Trophoblast cell (in vitro differentiated cells and primary cell): Measurements from ENCODE around the gene PPP2R2C.

Source experiments
- DNase-seq, 2 donors: peaks; one replicate each; pipeline ENCODE4 v3.0.0-alpha.2; 2016
- H2AFZ ChIP-seq: 2 replicates; pipeline ENCODE4 v1.6.1; 2013; ENCODE audit warnings: low read length, moderate library complexity, mild to moderate bottlenecking; ENCODE audit not compliant: insufficient read depth, poor library complexity
- H2AK5ac ChIP-seq: 2 replicates; pipeline ENCODE4 v1.6.1; 2013; ENCODE audit warnings: mild to moderate bottlenecking, low read length
- H2BK120ac ChIP-seq: 2 replicates; pipeline ENCODE4 v1.6.1; 2013; ENCODE audit warnings: low read length, mild to moderate bottlenecking, moderate library complexity; ENCODE audit not compliant: insufficient read depth, poor library complexity
- H2BK12ac ChIP-seq: 2 replicates; pipeline ENCODE4 v1.6.1; 2013; ENCODE audit warnings: mild to moderate bottlenecking, low read length, moderate library complexity
- H2BK5ac ChIP-seq: 2 replicates; pipeline ENCODE4 v1.6.1; 2013; ENCODE audit warnings: low read length, low read depth, moderate library complexity, mild to moderate bottlenecking; ENCODE audit not compliant: poor library complexity
- H3K14ac ChIP-seq: 2 replicates; pipeline ENCODE4 v1.6.1; 2013; ENCODE audit warnings: mild to moderate bottlenecking, low read length
- H3K18ac ChIP-seq: 2 replicates; pipeline ENCODE4 v1.6.1; 2013; ENCODE audit warnings: mild to moderate bottlenecking, low read length
- H3K23ac ChIP-seq: 2 replicates; pipeline ENCODE4 v1.6.1; 2013; ENCODE audit warnings: low read length
- H3K27ac ChIP-seq: 2 replicates; pipeline ENCODE4 v1.5.1; 2013; ENCODE audit warnings: low read depth, mild to moderate bottlenecking, inconsistent platforms, low read length, moderate library complexity
- H3K27me3 ChIP-seq: 2 replicates; pipeline ENCODE4 v1.6.1; 2013; ENCODE audit warnings: inconsistent platforms, mild to moderate bottlenecking, low read length, moderate library complexity; ENCODE audit not compliant: insufficient read depth
- H3K36me3 ChIP-seq, 2 experiments: 1 replicate in 1 of 2; 2 replicates in 1 of 2; pipeline ENCODE4 v1.6.1; 2013; ENCODE audit warnings: low read length in 2 of 2, mild to moderate bottlenecking in 2 of 2, moderate library complexity in 1 of 2; ENCODE audit not compliant: insufficient read depth in 2 of 2, control insufficient read depth in 1 of 2
- H3K4ac ChIP-seq: 2 replicates; pipeline ENCODE4 v1.6.1; 2013; ENCODE audit warnings: low read depth, mild to moderate bottlenecking, low read length, moderate library complexity
- H3K4me1 ChIP-seq, 2 experiments: 1 replicate in 1 of 2; 2 replicates in 1 of 2; pipeline ENCODE4 v1.6.1; 2013; ENCODE audit warnings: low read length in 2 of 2, mild to moderate bottlenecking in 2 of 2, moderate library complexity in 1 of 2; ENCODE audit not compliant: insufficient read depth in 2 of 2, control insufficient read depth in 1 of 2
- H3K4me2 ChIP-seq: 2 replicates; pipeline ENCODE4 v1.6.1; 2013; ENCODE audit warnings: inconsistent platforms, mild to moderate bottlenecking, low read length, moderate library complexity
- H3K4me3 ChIP-seq: 2 replicates; pipeline ENCODE4 v1.5.1; 2013; ENCODE audit warnings: mild to moderate bottlenecking, low read depth, low read length, inconsistent platforms
- H3K79me1 ChIP-seq: one replicate; pipeline ENCODE4 v1.6.1; 2013; ENCODE audit warnings: low read length
- H3K79me2 ChIP-seq: 2 replicates; pipeline ENCODE4 v1.6.1; 2013; ENCODE audit warnings: low read length, mild to moderate bottlenecking; ENCODE audit not compliant: control insufficient read depth, insufficient read depth, poor library complexity
- H3K9ac ChIP-seq: 2 replicates; pipeline ENCODE4 v1.6.1; 2013; ENCODE audit warnings: mild to moderate bottlenecking, low read length
- H3K9me3 ChIP-seq: 2 replicates; pipeline ENCODE4 v1.6.1; 2013; ENCODE audit warnings: low read depth, mild to moderate bottlenecking, control low read depth, inconsistent platforms, low read length; ENCODE audit not compliant: insufficient read depth
- H4K12ac ChIP-seq: 2 replicates; pipeline ENCODE4 v1.6.1; 2013; ENCODE audit warnings: low read depth, mild to moderate bottlenecking, low read length, moderate library complexity
- H4K8ac ChIP-seq: 2 replicates; pipeline ENCODE4 v1.6.1; 2013; ENCODE audit warnings: low read depth, mild to moderate bottlenecking, low read length, moderate library complexity
- H4K91ac ChIP-seq: one replicate; pipeline ENCODE4 v1.6.1; 2013; ENCODE audit warnings: low read depth, mild to moderate bottlenecking, low read length, moderate library complexity
- WGBS: extraction: QIAGEN DNeasy Blood & Tissue Kit; methylation state at CpG from one replicate; pipeline ENCODE4 v1.1.7; 2013; ENCODE audit warnings: missing lambda C conversion rate; ENCODE audit not compliant: insufficient read length, insufficient coverage; ENCODE audit errors: extremely low coverage; 5-methylcytosine and 5-hydroxymethylcytosine counted together

The PPP2R2C gene

GRCh38 chr4:6377626-6378492, 94.6 kb downstream of the PPP2R2C start:
- no peaks in the 10 kb centered on the region for H3K4me1 ChIP-seq
- no peaks in the 10 kb centered on the region for H3K79me2 ChIP-seq
- no peak overlapping the region for H3K4me2 ChIP-seq
- no peak overlapping the region for H4K12ac ChIP-seq
- no peak overlapping the region for H2BK120ac ChIP-seq
- H3K9ac ChIP-seq, result no peak overlapping the region
- H3K9me3 ChIP-seq, result no peaks in the 10 kb centered on the region
- H3K4ac ChIP-seq, result no peak overlapping the region
- no peak overlapping the region for H3K27ac ChIP-seq
- no peak overlapping the region for H2AFZ ChIP-seq
- DNase-seq, result no peak
- no peak overlapping the region for H4K91ac ChIP-seq
- H3K36me3 ChIP-seq, result no peaks in the 10 kb centered on the region
- no peak overlapping the region for H2AK5ac ChIP-seq
- H3K14ac ChIP-seq, result no peak overlapping the region
- no peak overlapping the region for H4K8ac ChIP-seq
- H2BK12ac ChIP-seq, result no peak overlapping the region
- H3K27me3 ChIP-seq, result no peaks in the 10 kb centered on the region
- H3K79me1 ChIP-seq, result no peaks in the 10 kb centered on the region
- no CpG with 5 or more reads among the region's 25 CpGs for WGBS
- H3K4me3 ChIP-seq, result no peak overlapping the region
- H2BK5ac ChIP-seq, result no peak overlapping the region
- no peak overlapping the region for H3K18ac ChIP-seq
- H3K23ac ChIP-seq, result no peak overlapping the region

- Histone ChIP-seq H2BK12ac (no peak overlapping the region), H3K27me3 (no peaks in the 10 kb centered on the region), H3K9ac (no peak overlapping the region), H3K4ac (no peak overlapping the region), H3K14ac (no peak overlapping the region), H2AFZ (no peak overlapping the region), H3K27ac (no peak overlapping the region), H3K4me2 (no peak overlapping the region), H4K8ac (no peak overlapping the region), H4K12ac (no peak overlapping the region), H3K18ac (no peak overlapping the region), H3K79me2 (no peaks in the 10 kb centered on the region), H2BK5ac (no peak overlapping the region), H4K91ac (no peak overlapping the region), H3K4me1 (no peaks in the 10 kb centered on the region), H3K9me3 (no peaks in the 10 kb centered on the region), H2BK120ac (no peak overlapping the region), H3K4me3 (no peak overlapping the region), H3K36me3 (no peaks in the 10 kb centered on the region), H3K79me1 (no peaks in the 10 kb centered on the region), H2AK5ac (no peak overlapping the region), H3K23ac (no peak overlapping the region)
- WGBS, result no CpG with 5 or more reads among the region's 19 CpGs
- DNase-seq, result no peak
These were observed 96.7 kb downstream of the PPP2R2C start for GRCh38 chr4:6375620-6376295.

DNA sequence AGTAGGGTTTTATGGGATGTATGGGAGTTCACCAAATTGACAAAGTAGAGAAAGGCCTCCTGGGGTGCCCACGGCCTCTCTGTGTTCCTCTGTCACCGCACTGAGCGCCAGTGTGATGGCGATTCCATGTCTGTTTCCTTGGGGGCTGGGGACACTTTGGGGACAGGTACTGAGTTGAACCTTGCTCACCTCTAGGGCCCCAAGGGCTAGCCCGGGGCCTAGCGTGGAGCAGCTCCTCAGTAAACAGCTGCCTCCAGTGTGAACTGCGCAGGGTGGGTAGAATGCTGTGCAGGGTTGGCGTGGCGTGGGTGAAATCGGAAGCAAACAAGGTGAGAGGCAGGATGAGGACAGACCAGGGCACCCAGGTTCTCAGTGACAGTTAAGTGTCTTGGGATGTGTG, 97.8 kb downstream of the PPP2R2C start:
- Histone ChIP-seq H3K27ac (no peak overlapping the region), H3K4me3 (no peak overlapping the region), H3K79me2 (no peaks in the 10 kb centered on the region), H2BK120ac (no peak overlapping the region), H3K4ac (no peak overlapping the region), H3K36me3 (no peaks in the 10 kb centered on the region), H3K14ac (no peak overlapping the region), H3K27me3 (no peaks in the 10 kb centered on the region), H2AK5ac (no peak overlapping the region), H2BK5ac (no peak overlapping the region), H3K18ac (no peak overlapping the region), H4K91ac (no peak overlapping the region), H4K12ac (no peak overlapping the region), H3K79me1 (no peaks in the 10 kb centered on the region), H2BK12ac (no peak overlapping the region), H3K4me2 (no peak overlapping the region), H2AFZ (no peak overlapping the region), H3K9ac (no peak overlapping the region), H3K9me3 (no peaks in the 10 kb centered on the region), H4K8ac (no peak overlapping the region), H3K23ac (no peak overlapping the region), H3K4me1 (no peaks in the 10 kb centered on the region)
- WGBS, result no CpG with 5 or more reads among the region's 10 CpGs
- DNase-seq, result no peak

- H3K4me1 ChIP-seq, result no peaks in the 10 kb centered on the region
These were observed 98.6 kb downstream of the PPP2R2C start for GRCh38 chr4:6373541-6374410.

More at GRCh38 chr4:6373541-6374410, 98.6 kb downstream of the PPP2R2C start:
- Histone ChIP-seq H4K8ac (no peak overlapping the region), H4K91ac (no peak overlapping the region), H3K23ac (no peak overlapping the region), H3K9me3 (no peaks in the 10 kb centered on the region), H4K12ac (no peak overlapping the region), H2BK120ac (no peak overlapping the region), H3K9ac (no peak overlapping the region), H3K79me2 (no peaks in the 10 kb centered on the region), H2BK12ac (no peak overlapping the region), H3K14ac (no peak overlapping the region), H3K79me1 (no peaks in the 10 kb centered on the region), H2AK5ac (no peak overlapping the region), H3K27ac (no peak overlapping the region), H2BK5ac (no peak overlapping the region), H3K18ac (no peak overlapping the region), H3K4me3 (no peak overlapping the region), H3K27me3 (no peaks in the 10 kb centered on the region), H2AFZ (no peak overlapping the region), H3K4me2 (no peak overlapping the region), H3K4ac (no peak overlapping the region), H3K36me3 (no peaks in the 10 kb centered on the region)
- DNase-seq, result no peak
- no CpG with 5 or more reads among the region's 12 CpGs for WGBS
